Measurements from ENCODE around the gene KCNK10. TPM values are rescaled to one million over a fixed set of nuclear protein-coding genes. Genes with fewer than 3 reads are reported as not detected.

Gene KCNK10
- total and polyA plus RNA-seq, 4 donors, result not detected

GRCh38 chr14:88249266-88249665 lies 73.8 kb downstream of the KCNK10 start:
- H3K9me3 ChIP-seq (ENCODE audit: control insufficient read depth, low read length), result no peaks in the 10 kb centered on the region
- intact Hi-C loops (cut with DNase I), result no loop called here
- no peak for ATAC-seq (ENCODE audit: low FRiP score)
- H3K27ac ChIP-seq (ENCODE audit: low read depth in 1 of 2, low read length in 2 of 2), result no peak overlapping the region
- DNase-seq, result no peak
- no peaks in the 10 kb centered on the region for H3K36me3 ChIP-seq (ENCODE audit: control insufficient read depth in 1 of 2, insufficient read depth in 2 of 2, low read length in 1 of 2)
- H3K4me1 ChIP-seq (ENCODE audit: control insufficient read depth in 1 of 2, insufficient read depth in 2 of 2, low read length in 2 of 2), result no peaks in the 10 kb centered on the region
- 82 to 88% methylated on average over 4 of the region's 4 CpGs for WGBS, 2 donors
- no peak overlapping the region for H3K4me3 ChIP-seq (ENCODE audit: low read length in 2 of 2)
- peaks cover 0 to 2% of the 10 kb centered on the region in 2 donors for H3K27me3 ChIP-seq (ENCODE audit: control insufficient read depth in 1 of 2, insufficient read depth in 2 of 2, low read length in 1 of 2)

DNA sequence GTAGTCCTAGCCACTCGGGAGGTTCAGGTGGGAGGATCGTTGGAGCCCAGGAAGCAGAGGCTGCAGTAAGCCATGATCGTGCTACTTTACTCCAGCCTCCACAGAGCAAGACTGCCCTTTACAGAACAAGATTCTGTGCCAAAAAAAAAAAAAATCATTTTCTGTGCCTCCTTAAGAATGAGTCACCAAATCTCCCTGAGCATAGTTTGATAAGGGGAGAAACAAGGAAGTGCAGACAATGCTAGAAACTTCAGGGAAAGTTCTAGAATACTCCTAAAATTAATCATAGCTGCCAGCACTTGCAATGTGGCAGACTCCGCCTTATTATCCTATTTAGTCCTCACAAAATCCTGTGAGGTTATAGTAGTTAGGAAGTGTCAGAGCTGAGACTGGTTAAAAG lies 74.5 kb downstream of the KCNK10 start:
- Histone ChIP-seq H3K36me3 (ENCODE audit: control insufficient read depth in 1 of 2, insufficient read depth in 2 of 2, low read length in 1 of 2) (no peaks in the 10 kb centered on the region), H3K27me3 (ENCODE audit: control insufficient read depth in 1 of 2, insufficient read depth in 2 of 2, low read length in 1 of 2) (peaks cover 0 to 2% of the 10 kb centered on the region in 2 donors), H3K9me3 (ENCODE audit: control insufficient read depth, low read length) (no peaks in the 10 kb centered on the region), H3K4me1 (ENCODE audit: control insufficient read depth in 1 of 2, insufficient read depth in 2 of 2, low read length in 2 of 2) (no peaks in the 10 kb centered on the region), H3K4me3 (ENCODE audit: low read length in 2 of 2) (no peak overlapping the region), H3K27ac (ENCODE audit: low read depth in 1 of 2, low read length in 2 of 2) (no peak overlapping the region)
- 69 to 76% methylated on average over 4 of the region's 4 CpGs for WGBS, 2 donors
- intact Hi-C loops (cut with DNase I), result no loop called here
- DNase-seq (no peak), ATAC-seq (ENCODE audit: low FRiP score) (no peak)

DNA sequence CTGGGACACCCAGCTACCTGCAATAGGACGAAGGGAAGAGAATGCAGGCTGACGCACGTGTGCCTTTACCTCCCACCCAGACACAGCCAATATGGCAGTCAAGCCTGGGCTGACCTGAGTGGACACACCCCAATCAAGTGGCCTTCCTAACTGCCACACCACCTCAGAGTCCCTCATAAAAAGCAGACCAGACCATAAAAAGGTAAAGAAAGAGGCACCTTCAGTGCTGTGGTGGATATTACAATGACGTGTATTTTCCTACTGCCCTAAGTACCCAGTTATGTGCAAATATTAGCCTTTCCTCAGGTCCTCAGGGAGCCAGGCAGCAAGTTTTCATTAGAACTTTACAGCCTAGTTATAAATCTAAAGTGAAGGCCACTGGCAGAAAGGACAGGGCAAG lies 75.8 kb downstream of the KCNK10 start:
- 58 to 70% methylated on average over 4 of the region's 4 CpGs for WGBS, 2 donors
- intact Hi-C loops (cut with DNase I), result no loop called here
- Histone ChIP-seq H3K36me3 (ENCODE audit: control insufficient read depth in 1 of 2, insufficient read depth in 2 of 2, low read length in 1 of 2) (no peaks in the 10 kb centered on the region), H3K9me3 (ENCODE audit: control insufficient read depth, low read length) (no peaks in the 10 kb centered on the region), H3K27me3 (ENCODE audit: control insufficient read depth in 1 of 2, insufficient read depth in 2 of 2, low read length in 1 of 2) (peaks cover 0 to 2% of the 10 kb centered on the region in 2 donors), H3K27ac (ENCODE audit: low read depth in 1 of 2, low read length in 2 of 2) (no peak overlapping the region), H3K4me3 (ENCODE audit: low read length in 2 of 2) (no peak overlapping the region), H3K4me1 (ENCODE audit: control insufficient read depth in 1 of 2, insufficient read depth in 2 of 2, low read length in 2 of 2) (no peaks in the 10 kb centered on the region)
- DNase-seq (no peak), ATAC-seq (ENCODE audit: low FRiP score) (no peak)

DNA sequence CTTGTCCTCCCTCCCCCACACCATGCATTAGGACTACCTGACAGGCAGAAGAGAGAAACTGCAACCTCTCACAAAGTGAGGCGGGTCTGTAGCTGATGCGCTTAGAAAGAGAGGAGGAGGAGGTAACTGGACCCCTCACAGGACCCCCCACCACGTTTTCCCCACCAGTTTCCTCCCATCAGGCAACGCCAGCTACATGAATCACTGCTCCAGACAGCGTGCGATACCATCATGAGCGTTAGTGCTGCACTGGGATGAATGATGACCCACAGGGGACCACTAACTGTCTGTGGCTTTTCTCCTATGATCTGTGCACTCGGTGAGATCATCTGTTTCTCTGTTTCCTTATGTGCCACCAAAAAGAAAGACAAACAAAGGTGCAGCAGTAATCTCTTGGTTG lies 77.7 kb downstream of the KCNK10 start:
- Histone ChIP-seq H3K9me3 (ENCODE audit: control insufficient read depth, low read length) (no peaks in the 10 kb centered on the region), H3K27ac (ENCODE audit: low read depth in 1 of 2, low read length in 2 of 2) (no peak overlapping the region), H3K4me3 (ENCODE audit: low read length in 2 of 2) (no peak overlapping the region), H3K27me3 (ENCODE audit: control insufficient read depth in 1 of 2, insufficient read depth in 2 of 2, low read length in 1 of 2) (no peaks in the 10 kb centered on the region), H3K4me1 (ENCODE audit: control insufficient read depth in 1 of 2, insufficient read depth in 2 of 2, low read length in 2 of 2) (no peaks in the 10 kb centered on the region), H3K36me3 (ENCODE audit: control insufficient read depth in 1 of 2, insufficient read depth in 2 of 2, low read length in 1 of 2) (no peaks in the 10 kb centered on the region)
- intact Hi-C loops (cut with DNase I), result no loop called here
- 9 to 13% methylated on average over 8 of the region's 8 CpGs for WGBS, 2 donors
- ATAC-seq (ENCODE audit: low FRiP score) (no peak), DNase-seq (no peak)

GRCh38 chr14:88243946-88244345 lies 79.1 kb downstream of the KCNK10 start:
- 36 to 50% methylated on average over 4 of the region's 4 CpGs for WGBS, 2 donors
- DNase-seq (no peak), ATAC-seq (ENCODE audit: low FRiP score) (no peak)
- no peaks in the 10 kb centered on the region for H3K4me1 ChIP-seq (ENCODE audit: control insufficient read depth in 1 of 2, insufficient read depth in 2 of 2, low read length in 2 of 2)
- H3K27ac ChIP-seq (ENCODE audit: low read depth in 1 of 2, low read length in 2 of 2), result no peak overlapping the region
- no peaks in the 10 kb centered on the region for H3K36me3 ChIP-seq (ENCODE audit: control insufficient read depth in 1 of 2, insufficient read depth in 2 of 2, low read length in 1 of 2)
- H3K9me3 ChIP-seq (ENCODE audit: control insufficient read depth, low read length), result no peaks in the 10 kb centered on the region
- no peak overlapping the region for H3K4me3 ChIP-seq (ENCODE audit: low read length in 2 of 2)
- H3K27me3 ChIP-seq (ENCODE audit: control insufficient read depth in 1 of 2, insufficient read depth in 2 of 2, low read length in 1 of 2), result no peaks in the 10 kb centered on the region
- intact Hi-C loops (cut with DNase I), result no loop called here

DNA sequence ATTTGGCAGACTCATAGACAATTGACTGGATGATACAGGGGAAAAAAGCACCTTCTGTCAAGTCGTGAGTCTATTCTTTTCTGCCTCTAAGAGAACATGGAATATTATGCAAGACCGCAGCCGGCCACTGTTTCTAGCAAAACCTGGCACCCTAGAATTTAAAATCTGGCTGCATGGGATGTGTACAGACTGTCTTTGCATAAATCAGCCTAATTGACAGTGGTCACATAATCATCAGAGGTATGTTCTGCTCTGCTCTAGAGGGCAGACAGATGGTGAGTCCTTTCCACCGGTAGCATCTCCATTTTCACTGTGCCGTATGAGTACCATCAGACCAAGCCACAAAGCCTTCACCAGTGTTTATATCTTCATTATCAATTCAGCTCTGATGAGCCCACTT lies 80.6 kb downstream of the KCNK10 start:
- Histone ChIP-seq H3K27me3 (ENCODE audit: control insufficient read depth in 1 of 2, insufficient read depth in 2 of 2, low read length in 1 of 2) (no peaks in the 10 kb centered on the region), H3K4me1 (ENCODE audit: control insufficient read depth in 1 of 2, insufficient read depth in 2 of 2, low read length in 2 of 2) (no peaks in the 10 kb centered on the region), H3K9me3 (ENCODE audit: control insufficient read depth, low read length) (no peaks in the 10 kb centered on the region), H3K27ac (ENCODE audit: low read depth in 1 of 2, low read length in 2 of 2) (no peak overlapping the region), H3K36me3 (ENCODE audit: control insufficient read depth in 1 of 2, insufficient read depth in 2 of 2, low read length in 1 of 2) (no peaks in the 10 kb centered on the region), H3K4me3 (ENCODE audit: low read length in 2 of 2) (no peak overlapping the region)
- ATAC-seq (ENCODE audit: low FRiP score), result no peak
- intact Hi-C loops (cut with DNase I), result no loop called here
- WGBS, 2 donors, result 85 to 86% methylated on average over 5 of the region's 5 CpGs
- DNase-seq, result no peak

DNA sequence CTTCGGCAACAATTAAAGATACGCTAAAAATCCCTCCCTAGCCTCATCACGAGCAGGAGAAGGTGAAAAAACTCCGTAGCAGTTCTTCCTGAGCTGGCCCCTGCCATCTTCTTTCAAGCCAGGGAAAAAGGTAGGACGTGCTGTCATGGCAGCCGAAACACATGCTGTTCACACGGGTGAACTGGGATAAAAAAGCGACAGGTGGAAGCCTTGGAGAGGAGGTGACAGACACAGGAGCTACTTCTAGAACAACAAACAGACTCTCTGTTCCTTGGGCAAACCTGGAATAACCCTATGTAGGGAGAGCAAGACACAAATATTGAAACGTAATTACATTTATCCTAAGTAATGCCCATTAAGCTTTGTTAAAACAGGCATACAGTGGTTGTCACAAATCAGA lies 81.3 kb downstream of the KCNK10 start:
- H3K4me1 ChIP-seq (ENCODE audit: control insufficient read depth in 1 of 2, insufficient read depth in 2 of 2, low read length in 2 of 2), result no peaks in the 10 kb centered on the region
- H3K36me3 ChIP-seq (ENCODE audit: control insufficient read depth in 1 of 2, insufficient read depth in 2 of 2, low read length in 1 of 2), result no peaks in the 10 kb centered on the region
- H3K27ac ChIP-seq (ENCODE audit: low read depth in 1 of 2, low read length in 2 of 2), result no peak overlapping the region
- no peak overlapping the region for H3K4me3 ChIP-seq (ENCODE audit: low read length in 2 of 2)
- ATAC-seq (ENCODE audit: low FRiP score), result no peak
- no peak for DNase-seq
- intact Hi-C loops (cut with DNase I), result no loop called here
- no peaks in the 10 kb centered on the region for H3K27me3 ChIP-seq (ENCODE audit: control insufficient read depth in 1 of 2, insufficient read depth in 2 of 2, low read length in 1 of 2)
- H3K9me3 ChIP-seq (ENCODE audit: control insufficient read depth, low read length), result no peaks in the 10 kb centered on the region
- WGBS, 2 donors, result 77 to 81% methylated on average over 9 of the region's 9 CpGs

GRCh38 chr14:88234442-88234841 lies 88.6 kb downstream of the KCNK10 start:
- intact Hi-C loops (cut with DNase I), result no loop called here
- H3K9me3 ChIP-seq (ENCODE audit: control insufficient read depth, low read length), result peaks cover 3% of the 10 kb centered on the region
- 72 to 73% methylated on average over 4 of the region's 4 CpGs for WGBS, 2 donors
- no peak overlapping the region for H3K4me3 ChIP-seq (ENCODE audit: low read length in 2 of 2)
- no peaks in the 10 kb centered on the region for H3K36me3 ChIP-seq (ENCODE audit: control insufficient read depth in 1 of 2, insufficient read depth in 2 of 2, low read length in 1 of 2)
- no peaks in the 10 kb centered on the region for H3K4me1 ChIP-seq (ENCODE audit: control insufficient read depth in 1 of 2, insufficient read depth in 2 of 2, low read length in 2 of 2)
- ATAC-seq (ENCODE audit: low FRiP score), result no peak
- no peak overlapping the region for H3K27ac ChIP-seq (ENCODE audit: low read depth in 1 of 2, low read length in 2 of 2)
- DNase-seq, result no peak
- H3K27me3 ChIP-seq (ENCODE audit: control insufficient read depth in 1 of 2, insufficient read depth in 2 of 2, low read length in 1 of 2), result no peaks in the 10 kb centered on the region

DNA sequence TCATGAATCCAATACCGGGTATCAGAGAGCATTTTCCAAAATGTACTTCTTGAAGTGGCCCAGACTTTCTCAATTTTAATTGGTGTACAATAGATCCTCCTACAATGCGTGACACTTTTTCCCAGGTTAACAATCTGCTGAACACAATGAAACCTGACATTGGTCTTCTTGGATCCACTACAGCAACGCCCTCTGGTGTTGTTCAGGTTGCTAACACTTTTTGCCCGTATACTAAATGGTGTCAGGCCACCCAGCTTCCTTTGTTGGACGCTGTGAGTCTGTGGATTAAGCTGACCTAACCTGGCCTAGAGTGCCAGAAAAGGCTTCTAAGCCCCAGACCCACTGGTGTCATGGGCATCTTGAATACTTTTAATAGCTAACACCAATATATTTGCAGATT lies 89.2 kb downstream of the KCNK10 start:
- intact Hi-C loops (cut with DNase I), result no loop called here
- WGBS, 2 donors, result 40 to 43% methylated on average over 5 of the region's 5 CpGs
- H3K27me3 ChIP-seq (ENCODE audit: control insufficient read depth in 1 of 2, insufficient read depth in 2 of 2, low read length in 1 of 2), result no peaks in the 10 kb centered on the region

More for the DNA sequence above, 89.2 kb downstream of the KCNK10 start:
- no peak for DNase-seq
- Histone ChIP-seq H3K27ac (ENCODE audit: low read depth in 1 of 2, low read length in 2 of 2) (no peak overlapping the region), H3K4me3 (ENCODE audit: low read length in 2 of 2) (no peak overlapping the region), H3K36me3 (ENCODE audit: control insufficient read depth in 1 of 2, insufficient read depth in 2 of 2, low read length in 1 of 2) (no peaks in the 10 kb centered on the region), H3K9me3 (ENCODE audit: control insufficient read depth, low read length) (peaks cover 3% of the 10 kb centered on the region), H3K4me1 (ENCODE audit: control insufficient read depth in 1 of 2, insufficient read depth in 2 of 2, low read length in 2 of 2) (no peaks in the 10 kb centered on the region)
- no peak for ATAC-seq (ENCODE audit: low FRiP score)

Measured in aorta (tissue), 5 donors.